Pancreas (tissue), 10 donors: ENCODE measurements around the gene PRG2. TPM values are rescaled to one million over a fixed set of nuclear protein-coding genes. Genes with fewer than 3 reads are reported as not detected.

ENCODE experiments used
- ATAC-seq, 4 donors: fragments of 200-7000 bp; cut with Tn5 transposase; one replicate each; pipeline versions ENCODE4 v1.8.0 to v1.9.1; 2020; ENCODE audit warnings: mild to moderate bottlenecking in 4 of 4, moderate library complexity in 4 of 4
- DNase-seq, 6 donors: peaks; one replicate each; pipeline ENCODE4 v3.0.0-alpha.2; 2020
- FAIRE-seq: peaks from 2 replicates; lab custom pipeline; 2012; peaks lifted over from hg19 to GRCh38; lab: Jason Lieb, UNC
- H3K27ac ChIP-seq, 4 donors: fragments of 200-600 bp; sonication (generic); 1 replicate in 3 of 4; 2 replicates in 1 of 4; pipeline versions ENCODE4 v1.5.0 to v1.8.0; 2020
- H3K27me3 ChIP-seq, 4 donors: fragments of 200-600 bp; one replicate each; pipeline ENCODE4 v1.8.0; 2021
- H3K36me3 ChIP-seq, 3 donors: fragments of 200-600 bp; sonication (generic) in 1 of 3; one replicate each; pipeline versions ENCODE4 v1.5.0 to v1.8.0; 2020 to 2021
- H3K4me1 ChIP-seq, 3 donors: fragments of 200-600 bp; one replicate each; pipeline ENCODE4 v1.8.0; 2021
- H3K4me3 ChIP-seq, 4 donors: fragments of 200-600 bp; sonication (generic) in 2 of 4; one replicate each; pipeline versions ENCODE4 v1.5.0 to v1.8.0; 2020 to 2021
- H3K9me3 ChIP-seq, 4 donors: fragments of 200-600 bp; one replicate each; pipeline ENCODE4 v1.8.0; 2021
- CTCF ChIP-seq, 4 donors: fragments of 200-600 bp; sonication (generic) in 3 of 4; IDR thresholded peaks; one replicate each; pipeline versions ENCODE4 v1.5.0 to v1.8.0; 2021; ENCODE audit warnings: antibody characterized with exemption in 4 of 4
- WGBS, 2 donors: extraction: QIAGEN DNeasy Blood & Tissue Kit; methylation state at CpG; one replicate each; pipeline ENCODE4 v1.1.7; 2013; 5-methylcytosine and 5-hydroxymethylcytosine counted together
- intact Hi-C, 3 donors: fragments of 100-400 bp; cut with DNase I; formaldehyde crosslinking; loops; one replicate each; pipeline versions ENCODE4 v1.11.1 to v1.14.2; 2022
- polyA plus RNA-seq, 2 donors: library from polyadenylated mRNA; stranded (reverse); fragments of 200-250 nt; gene quantifications; one replicate each; pipeline ENCODE4 v1.2.3, GENCODE V29; 2013
- total RNA-seq, 6 donors: library from RNA; stranded (reverse); fragmentation: NEBNext Ultra II Directional in 4 of 6; extraction: Animal tissue kit (Norgen Biotek cat#: 25700) in 4 of 6; gene quantifications; one replicate each; pipeline versions ENCODE4 v1.2.1 to v1.2.4, GENCODE V29; 2021 to 2023
- donor health status: healthy with polysubstance abuse.
- donor health status: DM: no; HTN: no; CAD: no; lungs with moderate emphysema.
- donor health status: DM: no; HTN: no; CAD: no.
- donor health status: control.
- donor health status: control.
- donor health status: Bipolar disorder and iron deficiency.
- donor health status: DM: yes; HTN: yes; CAD: no.
- donor health status: DM: no; HTN: no; CAD: no.
- donor health status: DM: no; HTN: no; CAD: no.
- donor health status: DM: yes; HTN: yes; CAD: no.

The PRG2 gene
- total and polyA plus RNA-seq, 8 donors: 0.57 to 0.96 TPM; not detected in 6

- intact Hi-C loops: no loop called here
Measured at GRCh38 chr11:57359896-57360690, 30.4 kb downstream of the PRG2 start.

GRCh38 chr11:57359396-57359795 lies 31.1 kb downstream of the PRG2 start:
- peak overlapping the region; percentile 39 to 58 (median 48) for H3K27ac ChIP-seq
- no peak for TF ChIP-seq CTCF (IDR thresholded peaks at IDR 0.05)
- no peaks in the 10 kb centered on the region for H3K9me3 ChIP-seq
- FAIRE-seq: no peak
- no peak for ATAC-seq
- intact Hi-C loops: no loop called here
- no peak for DNase-seq
- peaks cover 0 to 8% (median 0%) of the 10 kb centered on the region in 3 donors for H3K4me1 ChIP-seq
- whole genome bisulfite sequencing, 2 donors: 71 to 90% methylated on average over 5 of the region's 5 CpGs
- H3K4me3 ChIP-seq: no peak overlapping the region
- no peaks in the 10 kb centered on the region for H3K36me3 ChIP-seq
- H3K27me3 ChIP-seq: no peaks in the 10 kb centered on the region

More at GRCh38 chr11:57359896-57360690, 30.4 kb downstream of the PRG2 start:
- peak overlapping the region; percentile 39 to 58 (median 48) for H3K27ac ChIP-seq
- WGBS, 2 donors: 60 to 66% methylated on average over 9 of the region's 9 CpGs
- no peaks in the 10 kb centered on the region for H3K27me3 ChIP-seq
- DNase-seq (peak in 1 of 6 donors; percentile 47), ATAC-seq (peak; percentile 15 to 76 (median 64)), FAIRE-seq (no peak)
- no peak for TF ChIP-seq CTCF (IDR thresholded peaks at IDR 0.05)
- H3K4me3 ChIP-seq: no peak overlapping the region
- H3K4me1 ChIP-seq: peaks cover 0 to 8% (median 0%) of the 10 kb centered on the region in 3 donors
- H3K36me3 ChIP-seq: no peaks in the 10 kb centered on the region
- no peaks in the 10 kb centered on the region for H3K9me3 ChIP-seq

DNA sequence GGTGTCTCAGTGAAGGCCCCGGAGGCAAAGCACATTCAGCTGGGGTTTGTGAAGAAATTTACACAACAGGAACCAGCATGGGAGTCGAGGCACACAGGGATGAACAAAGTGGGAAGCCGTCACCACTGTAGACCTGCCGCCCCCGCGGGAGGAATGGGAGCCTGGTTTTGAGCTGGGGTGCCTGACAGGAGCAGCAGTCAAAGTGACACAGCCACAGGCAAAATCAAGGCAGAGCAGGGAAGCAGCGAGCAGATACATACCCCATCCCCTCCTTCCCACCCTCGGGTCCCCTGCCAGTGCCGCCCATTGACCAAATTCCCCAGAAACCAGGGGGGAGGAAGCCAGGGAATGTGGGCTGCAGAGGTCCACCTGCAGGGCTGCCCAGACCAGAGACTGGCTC lies 31.5 kb downstream of the PRG2 start:
- Histone ChIP-seq H3K9me3 (no peaks in the 10 kb centered on the region), H3K27ac (peak overlapping the region; percentile 39 to 58 (median 48)), H3K36me3 (no peaks in the 10 kb centered on the region), H3K4me1 (peaks cover 0 to 8% (median 0%) of the 10 kb centered on the region in 3 donors), H3K4me3 (no peak overlapping the region), H3K27me3 (no peaks in the 10 kb centered on the region)
- FAIRE-seq (no peak), DNase-seq (no peak), ATAC-seq (no peak)
- WGBS, 2 donors: 70 to 75% methylated on average over 9 of the region's 9 CpGs
- no peak for TF ChIP-seq CTCF (IDR thresholded peaks at IDR 0.05)
- intact Hi-C loops: no loop called here

DNA sequence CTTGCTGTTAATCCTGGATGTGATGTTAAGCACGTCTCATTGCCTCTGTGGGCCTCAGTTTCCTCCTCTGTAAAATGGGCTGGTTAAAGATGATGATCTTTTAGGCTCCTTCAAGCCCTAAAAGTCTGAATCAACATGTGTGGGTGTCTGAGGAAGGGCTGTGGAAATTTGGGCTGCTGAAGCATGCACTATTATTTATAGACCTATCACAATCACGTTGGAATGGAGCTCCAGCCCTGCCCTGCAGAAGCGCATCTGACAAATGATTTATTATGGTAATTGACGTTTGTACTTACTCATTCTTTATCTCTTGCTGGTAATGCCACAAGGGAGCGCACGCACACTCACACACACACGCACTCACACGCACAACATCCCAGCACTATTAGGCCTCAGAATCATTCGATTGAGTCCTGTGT lies 31.9 kb downstream of the PRG2 start:
- H3K27me3 ChIP-seq: no peaks in the 10 kb centered on the region
- no peak for FAIRE-seq
- H3K9me3 ChIP-seq: no peaks in the 10 kb centered on the region
- peaks cover 0 to 8% (median 0%) of the 10 kb centered on the region in 3 donors for H3K4me1 ChIP-seq
- H3K27ac ChIP-seq: peak overlapping the region in 3 of 4 donors; percentile 39 to 58 (median 43)
- intact Hi-C loops: no loop called here
- no peak for DNase-seq
- peak in 1 of 4 donors; percentile 20 for ATAC-seq
- no peak for TF ChIP-seq CTCF (IDR thresholded peaks at IDR 0.05)
- no peaks in the 10 kb centered on the region for H3K36me3 ChIP-seq
- 52 to 57% methylated on average over 9 of the region's 9 CpGs for WGBS, 2 donors
- H3K4me3 ChIP-seq: no peak overlapping the region

DNA sequence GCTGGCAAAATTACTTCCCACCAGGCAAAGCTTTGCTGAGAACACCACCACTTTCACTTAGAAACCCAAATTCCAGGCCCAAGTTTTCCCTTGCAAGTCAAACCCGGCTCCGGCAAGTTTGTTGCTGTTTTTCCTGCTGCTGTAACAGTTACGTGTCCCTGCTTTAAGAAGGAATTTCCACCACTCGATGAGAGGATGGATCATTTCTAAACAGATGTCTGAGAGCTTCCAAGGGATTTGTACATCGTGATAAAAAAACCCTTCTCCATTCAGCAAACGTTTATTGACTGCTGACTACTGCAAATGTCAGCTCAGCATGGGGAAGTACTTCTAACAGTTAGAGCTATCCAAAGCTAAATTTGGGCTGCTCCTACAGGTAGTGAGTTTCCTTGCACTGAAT lies 32.6 kb downstream of the PRG2 start:
- Histone ChIP-seq H3K27ac (peak overlapping the region in 2 of 4 donors; percentile 42 to 47), H3K4me1 (peaks cover 0 to 8% (median 0%) of the 10 kb centered on the region in 3 donors), H3K36me3 (no peaks in the 10 kb centered on the region), H3K4me3 (no peak overlapping the region), H3K9me3 (no peaks in the 10 kb centered on the region), H3K27me3 (no peaks in the 10 kb centered on the region)
- DNase-seq (no peak), FAIRE-seq (no peak), ATAC-seq (no peak)
- WGBS, 2 donors: 57 to 58% methylated on average over 6 of the region's 6 CpGs
- intact Hi-C loops: no loop called here
- no peak for TF ChIP-seq CTCF (IDR thresholded peaks at IDR 0.05)
